H54 (cell line): ENCODE data around the gene EBF4.

ENCODE experiments used
- DNase-seq: peaks from one replicate; pipeline ENCODE4 v3.0.0; 2011; ENCODE audit warnings: low spot score, mixed read lengths; ENCODE audit not compliant: insufficient read length
- FAIRE-seq: peaks from 3 replicates; lab custom pipeline; 2011; peaks lifted over from hg19 to GRCh38; lab: Jason Lieb, UNC
- POLR2A ChIP-seq: IDR thresholded peaks from 2 replicates; pipeline ENCODE4 v1.6.1; 2011; ENCODE audit warnings: low read depth, mild to moderate bottlenecking, low read length

Gene EBF4

GRCh38 chr20:2748551-2749342 is 56.2 kb downstream of the EBF4 start:
- TF ChIP-seq POLR2A, result no peak
- no peak for FAIRE-seq
- no peak for DNase-seq

GRCh38 chr20:2749343-2749950 is 56.9 kb downstream of the EBF4 start:
- FAIRE-seq (no peak), DNase-seq (no peak)
- TF ChIP-seq POLR2A, result no peak

- no peak for DNase-seq
Observed at GRCh38 chr20:2749951-2750490, 57.4 kb downstream of the EBF4 start.

GRCh38 chr20:2750491-2751251 is 58.1 kb downstream of the EBF4 start:
- TF ChIP-seq POLR2A, result no peak
- DNase-seq, result no peak
- FAIRE-seq, result no peak

More at GRCh38 chr20:2749951-2750490, 57.4 kb downstream of the EBF4 start:
- FAIRE-seq, result no peak
- no peak for TF ChIP-seq POLR2A

GRCh38 chr20:2751347-2751877 is 58.8 kb downstream of the EBF4 start:
- DNase-seq (no peak), FAIRE-seq (no peak)
- TF ChIP-seq POLR2A, result no peak

- no peak for TF ChIP-seq POLR2A
- peak; percentile 76 for DNase-seq
- FAIRE-seq, result no peak
Observed at GRCh38 chr20:2751878-2752566, 59.4 kb downstream of the EBF4 start.

- TF ChIP-seq POLR2A, result no peak
- DNase-seq (peak; percentile 90), FAIRE-seq (no peak)
Observed at GRCh38 chr20:2752567-2753460, 60.2 kb downstream of the EBF4 start.

- TF ChIP-seq POLR2A, result no peak
- no peak for DNase-seq
- no peak for FAIRE-seq
Observed at GRCh38 chr20:2753461-2754040, 61.0 kb downstream of the EBF4 start.

GRCh38 chr20:2754424-2754823 is 61.8 kb downstream of the EBF4 start:
- FAIRE-seq, result no peak
- no peak for DNase-seq
- TF ChIP-seq POLR2A, result no peak

- FAIRE-seq, result no peak
- no peak for TF ChIP-seq POLR2A
- DNase-seq, result no peak
Observed at GRCh38 chr20:2755451-2756055, 63.0 kb downstream of the EBF4 start.

- DNase-seq (no peak), FAIRE-seq (no peak)
- TF ChIP-seq POLR2A, result no peak
Observed at GRCh38 chr20:2756056-2756611, 63.6 kb downstream of the EBF4 start.

GRCh38 chr20:2757001-2757400 is 64.4 kb downstream of the EBF4 start:
- DNase-seq (no peak), FAIRE-seq (no peak)
- TF ChIP-seq POLR2A, result no peak
